HUES64 (cell line): ENCODE measurements around the gene CD47.

Source experiments
- H3K27ac ChIP-seq: 2 replicates; pipeline ENCODE4 v1.7.0; 2013; ENCODE audit warnings: low read depth, low read length, inconsistent platforms
- H3K27me3 ChIP-seq: 2 replicates; pipeline ENCODE4 v1.6.1; 2013; ENCODE audit warnings: mild to moderate bottlenecking, low read length; ENCODE audit not compliant: insufficient read depth
- H3K36me3 ChIP-seq: 2 replicates; pipeline ENCODE4 v1.6.1; 2013; ENCODE audit warnings: mild to moderate bottlenecking, low read length; ENCODE audit not compliant: insufficient read depth
- H3K4me1 ChIP-seq: 2 replicates; pipeline ENCODE4 v1.6.1; 2013; ENCODE audit warnings: mild to moderate bottlenecking, low read length, moderate library complexity; ENCODE audit not compliant: insufficient read depth
- H3K4me3 ChIP-seq: 2 replicates; pipeline ENCODE4 v1.5.1; 2013; ENCODE audit warnings: mild to moderate bottlenecking, low read length, moderate library complexity
- H3K9ac ChIP-seq: 2 replicates; pipeline ENCODE4 v1.6.1; 2013; ENCODE audit warnings: mild to moderate bottlenecking, low read depth, low read length
- H3K9me3 ChIP-seq: 2 replicates; pipeline ENCODE4 v1.6.1; 2013; ENCODE audit warnings: low read depth, low read length; ENCODE audit not compliant: insufficient read depth
- WGBS: fragments of 150-250, 120-280 bp; methylation state at CpG from one replicate; pipeline ENCODE4 v1.1.7; 2013; ENCODE audit warnings: missing lambda C conversion rate; 5-methylcytosine and 5-hydroxymethylcytosine counted together

Gene CD47

DNA sequence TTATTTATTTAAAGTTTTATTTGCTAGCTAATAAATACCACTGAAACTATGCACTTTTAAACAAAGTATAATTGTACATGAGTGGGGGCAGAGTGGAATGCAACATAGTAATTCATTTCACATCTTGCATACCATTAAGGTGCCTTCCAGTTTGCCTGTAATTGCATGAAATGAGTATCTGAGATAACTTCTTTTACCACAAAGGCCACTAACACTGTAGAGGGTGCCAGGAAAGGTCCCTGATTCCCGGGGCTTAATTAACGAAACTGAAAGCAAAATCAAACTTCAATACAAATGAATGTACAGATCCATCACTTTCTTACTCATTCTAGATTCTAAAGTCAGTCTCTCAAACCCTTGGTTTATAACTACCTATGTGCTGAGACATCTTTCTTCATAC is 2.1 kb downstream of the CD47 start:
- H3K27ac ChIP-seq: no peak overlapping the region
- H3K9ac ChIP-seq: no peak overlapping the region
- H3K27me3 ChIP-seq: peaks cover 45% of the 10 kb centered on the region
- WGBS: 84% methylated on average over 2 of the region's 2 CpGs
- no peak overlapping the region for H3K4me3 ChIP-seq
- H3K36me3 ChIP-seq: no peaks in the 10 kb centered on the region
- H3K4me1 ChIP-seq: 0 out of 2 replicates have a peak, but pooled peaks cover 3% of the 10 kb centered on the region
- H3K9me3 ChIP-seq: peaks cover 4% of the 10 kb centered on the region

DNA sequence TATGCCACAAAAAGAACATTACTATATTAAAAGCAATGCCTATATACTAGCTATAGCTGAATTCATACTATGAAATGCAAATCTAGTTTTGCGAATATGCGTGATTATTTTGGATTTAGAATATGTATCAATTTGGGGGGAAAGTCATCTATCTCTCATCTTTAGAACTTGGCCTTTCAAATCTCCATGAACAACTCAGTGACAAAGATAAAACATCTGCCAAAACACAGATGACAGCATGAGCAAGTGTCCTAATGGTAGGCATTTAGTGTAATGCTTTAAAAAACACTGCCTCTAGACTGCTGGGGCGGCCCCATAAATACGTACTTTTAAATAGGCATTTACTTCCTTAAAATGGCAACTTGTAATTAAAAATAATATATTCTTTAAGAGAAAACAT is 2.7 kb downstream of the CD47 start:
- 100% methylated on average over 1 of the region's 4 CpGs for WGBS
- H3K4me3 ChIP-seq: no peak overlapping the region
- no peak overlapping the region for H3K9ac ChIP-seq

DNA sequence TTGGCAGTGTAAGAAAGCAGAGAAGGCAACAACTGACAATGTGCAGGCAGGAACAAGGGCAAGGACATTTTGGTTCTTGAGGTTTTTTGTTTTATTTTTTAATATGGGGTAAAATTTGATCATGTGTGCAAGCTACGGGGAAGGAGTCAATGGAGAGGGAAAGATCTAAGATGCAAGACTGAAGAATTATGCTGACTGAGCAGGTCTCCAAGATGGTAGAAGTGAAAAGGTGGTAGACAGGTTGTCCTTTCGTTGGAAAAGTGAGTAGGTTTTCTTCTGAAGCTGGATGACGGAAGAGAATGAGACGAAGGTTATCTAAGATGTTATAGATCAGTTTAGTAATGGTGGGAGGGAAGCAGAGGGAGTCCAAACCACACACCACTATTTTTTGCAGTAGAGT is 4.2 kb downstream of the CD47 start:
- H3K9ac ChIP-seq: no peak overlapping the region
- H3K36me3 ChIP-seq: no peaks in the 10 kb centered on the region
- H3K27ac ChIP-seq: no peak overlapping the region
- 95% methylated on average over 4 of the region's 4 CpGs for WGBS
- 0 out of 2 replicates have a peak, but pooled peaks cover 3% of the 10 kb centered on the region for H3K4me1 ChIP-seq
- H3K4me3 ChIP-seq: no peak overlapping the region
- H3K9me3 ChIP-seq: peaks cover 3% of the 10 kb centered on the region
- peaks cover 26% of the 10 kb centered on the region for H3K27me3 ChIP-seq

More for the DNA sequence above, 2.7 kb downstream of the CD47 start:
- no peaks in the 10 kb centered on the region for H3K36me3 ChIP-seq
- H3K27ac ChIP-seq: no peak overlapping the region
- H3K9me3 ChIP-seq: peaks cover 4% of the 10 kb centered on the region
- H3K4me1 ChIP-seq: 0 out of 2 replicates have a peak, but pooled peaks cover 3% of the 10 kb centered on the region
- peaks cover 41% of the 10 kb centered on the region for H3K27me3 ChIP-seq

DNA sequence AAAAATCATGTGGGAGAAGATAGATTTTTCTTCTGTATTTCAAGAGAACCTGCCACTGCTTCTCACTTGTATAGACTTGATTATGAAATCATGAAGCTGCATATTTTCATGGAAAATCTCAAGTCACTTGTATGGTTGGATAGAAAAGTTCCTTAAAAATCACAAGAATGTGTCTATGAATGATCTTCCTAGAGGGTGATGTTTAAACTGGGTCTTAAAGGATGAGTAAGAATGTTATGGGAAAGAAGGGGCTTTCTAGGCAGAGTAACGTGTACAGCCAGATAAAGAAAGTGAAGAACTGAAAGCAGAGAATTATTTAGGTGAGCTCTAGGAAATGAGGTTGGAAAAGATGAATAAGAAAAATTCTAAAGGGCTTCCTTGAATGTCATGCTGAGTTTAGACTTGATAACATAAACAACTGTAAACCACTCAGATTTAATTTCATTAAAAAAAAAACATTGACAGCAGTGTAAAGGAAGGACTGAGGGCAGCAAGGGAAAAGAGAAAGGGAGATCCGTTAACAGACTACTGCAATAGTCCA is 5.0 kb downstream of the CD47 start:
- Histone ChIP-seq H3K9me3 (no peaks in the 10 kb centered on the region), H3K4me3 (no peak overlapping the region), H3K27ac (no peak overlapping the region), H3K36me3 (no peaks in the 10 kb centered on the region), H3K4me1 (0 out of 2 replicates have a peak, but pooled peaks cover 3% of the 10 kb centered on the region), H3K27me3 (peaks cover 19% of the 10 kb centered on the region), H3K9ac (no peak overlapping the region)
- WGBS: 92% methylated on average over 2 of the region's 2 CpGs

DNA sequence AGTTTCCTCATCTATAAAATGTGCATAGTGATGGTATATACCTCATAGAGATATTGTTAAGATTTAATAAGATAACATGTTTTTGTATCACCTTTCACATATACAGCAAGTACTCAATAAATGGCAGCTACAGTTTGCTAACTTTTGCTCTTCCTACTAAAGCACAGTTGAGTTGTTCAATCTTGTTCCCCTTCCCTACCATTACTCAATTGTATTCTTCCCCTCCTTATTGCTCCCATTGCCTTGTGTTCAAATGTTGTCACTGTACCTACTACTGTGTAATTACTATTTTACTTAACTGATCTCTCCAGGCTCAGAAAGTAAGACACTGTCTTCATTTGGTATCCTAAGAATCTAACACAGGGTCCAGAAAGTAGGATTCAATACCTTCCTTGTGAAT is 5.5 kb downstream of the CD47 start:
- H3K9ac ChIP-seq: no peak overlapping the region
- H3K9me3 ChIP-seq: no peaks in the 10 kb centered on the region
- H3K4me1 ChIP-seq: 0 out of 2 replicates have a peak, but pooled peaks cover 3% of the 10 kb centered on the region
- no peaks in the 10 kb centered on the region for H3K36me3 ChIP-seq
- H3K4me3 ChIP-seq: no peak overlapping the region
- H3K27ac ChIP-seq: no peak overlapping the region
- peaks cover 19% of the 10 kb centered on the region for H3K27me3 ChIP-seq

GRCh38 chr3:108079877-108080276 is 11.0 kb downstream of the CD47 start:
- H3K4me3 ChIP-seq: no peak overlapping the region
- WGBS: 95% methylated on average over 5 of the region's 5 CpGs
- no peak overlapping the region for H3K9ac ChIP-seq
- no peaks in the 10 kb centered on the region for H3K4me1 ChIP-seq
- H3K9me3 ChIP-seq: no peaks in the 10 kb centered on the region
- H3K36me3 ChIP-seq: no peaks in the 10 kb centered on the region
- no peak overlapping the region for H3K27ac ChIP-seq
- H3K27me3 ChIP-seq: no peaks in the 10 kb centered on the region

GRCh38 chr3:108079043-108079442 is 11.8 kb downstream of the CD47 start:
- Histone ChIP-seq H3K9ac (no peak overlapping the region), H3K27ac (no peak overlapping the region), H3K4me3 (no peak overlapping the region), H3K9me3 (no peaks in the 10 kb centered on the region), H3K36me3 (no peaks in the 10 kb centered on the region), H3K27me3 (no peaks in the 10 kb centered on the region), H3K4me1 (no peaks in the 10 kb centered on the region)
- no CpG with 5 or more reads among the region's 1 CpG for WGBS

DNA sequence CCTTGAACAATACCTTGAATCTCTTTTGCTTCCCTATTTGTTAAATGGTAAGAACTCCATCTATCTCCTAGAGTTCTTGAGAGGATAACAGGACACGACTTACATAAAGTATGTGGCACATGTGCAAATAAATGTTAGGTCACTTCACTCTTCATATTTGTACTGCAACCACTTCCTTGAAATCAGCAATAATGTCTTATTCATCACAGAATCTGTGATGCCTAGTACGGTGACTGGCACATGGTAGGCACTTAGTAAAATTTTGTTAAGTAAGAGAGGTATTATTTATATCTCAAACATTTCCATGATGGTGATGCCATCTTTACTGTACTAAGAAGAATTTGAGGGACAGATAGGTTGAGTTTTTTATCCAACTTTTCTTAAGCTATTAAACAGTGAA is 14.3 kb downstream of the CD47 start:
- Histone ChIP-seq H3K36me3 (no peaks in the 10 kb centered on the region), H3K9me3 (no peaks in the 10 kb centered on the region), H3K27ac (no peak overlapping the region), H3K27me3 (no peaks in the 10 kb centered on the region), H3K4me1 (peaks cover 5% of the 10 kb centered on the region), H3K4me3 (no peak overlapping the region), H3K9ac (no peak overlapping the region)
- 85% methylated on average over 2 of the region's 2 CpGs for WGBS

GRCh38 chr3:108073764-108074431 is 16.9 kb downstream of the CD47 start:
- H3K9me3 ChIP-seq: no peaks in the 10 kb centered on the region
- no peaks in the 10 kb centered on the region for H3K36me3 ChIP-seq
- no peaks in the 10 kb centered on the region for H3K27me3 ChIP-seq
- H3K4me3 ChIP-seq: no peak overlapping the region
- peaks cover 8% of the 10 kb centered on the region for H3K4me1 ChIP-seq
- 96% methylated on average over 5 of the region's 5 CpGs for WGBS
- H3K9ac ChIP-seq: no peak overlapping the region
- H3K27ac ChIP-seq: no peak overlapping the region

GRCh38 chr3:108071368-108071767 is 19.5 kb downstream of the CD47 start:
- WGBS: 77% methylated on average over 3 of the region's 3 CpGs
- Histone ChIP-seq H3K4me1 (peaks cover 8% of the 10 kb centered on the region), H3K9ac (no peak overlapping the region), H3K9me3 (no peaks in the 10 kb centered on the region), H3K27ac (no peak overlapping the region), H3K4me3 (no peak overlapping the region), H3K36me3 (no peaks in the 10 kb centered on the region), H3K27me3 (no peaks in the 10 kb centered on the region)

- 74% methylated on average over 5 of the region's 6 CpGs for WGBS
- H3K9me3 ChIP-seq: no peaks in the 10 kb centered on the region
Measured at GRCh38 chr3:108070356-108070755, 20.5 kb downstream of the CD47 start.

More at GRCh38 chr3:108070356-108070755, 20.5 kb downstream of the CD47 start:
- Histone ChIP-seq H3K27ac (no peak overlapping the region), H3K4me1 (peaks cover 8% of the 10 kb centered on the region), H3K36me3 (no peaks in the 10 kb centered on the region), H3K27me3 (no peaks in the 10 kb centered on the region), H3K4me3 (no peak overlapping the region), H3K9ac (no peak overlapping the region)
